ENCODE data around the gene ASPG. TPM values are rescaled to one million over a fixed set of nuclear protein-coding genes. Genes with fewer than 3 reads are reported as not detected.

The ASPG gene
- total RNA-seq, 4 donors from 2014 or later, result 0.33 to 0.75 (median 0.45) TPM; not detected in 1

GRCh38 chr14:104048758-104049507 lies 36.6 kb upstream of the ASPG start:
- Histone ChIP-seq H3K9me3 (no peaks in the 10 kb centered on the region), H3K4me1 (peaks cover 6 to 25% (median 13%) of the 10 kb centered on the region in 4 donors), H3K27ac (replicated peaks in 1 of 4) (peak overlapping the region; percentile 53 to 71 (median 64)), H3K4me3 (peak overlapping the region in 1 of 4 donors; percentile 15), H3K27me3 (peaks cover 0 to 1% (median 0%) of the 10 kb centered on the region in 4 donors), H3K36me3 (no peaks in the 10 kb centered on the region)
- DNase-seq (ENCODE audit: extremely low spot score), result peak; percentile 86
- peak; percentile 22 to 78 for TF ChIP-seq POLR2AphosphoS5 (IDR thresholded peaks at IDR 0.05)
- TF ChIP-seq, protein P1, sequence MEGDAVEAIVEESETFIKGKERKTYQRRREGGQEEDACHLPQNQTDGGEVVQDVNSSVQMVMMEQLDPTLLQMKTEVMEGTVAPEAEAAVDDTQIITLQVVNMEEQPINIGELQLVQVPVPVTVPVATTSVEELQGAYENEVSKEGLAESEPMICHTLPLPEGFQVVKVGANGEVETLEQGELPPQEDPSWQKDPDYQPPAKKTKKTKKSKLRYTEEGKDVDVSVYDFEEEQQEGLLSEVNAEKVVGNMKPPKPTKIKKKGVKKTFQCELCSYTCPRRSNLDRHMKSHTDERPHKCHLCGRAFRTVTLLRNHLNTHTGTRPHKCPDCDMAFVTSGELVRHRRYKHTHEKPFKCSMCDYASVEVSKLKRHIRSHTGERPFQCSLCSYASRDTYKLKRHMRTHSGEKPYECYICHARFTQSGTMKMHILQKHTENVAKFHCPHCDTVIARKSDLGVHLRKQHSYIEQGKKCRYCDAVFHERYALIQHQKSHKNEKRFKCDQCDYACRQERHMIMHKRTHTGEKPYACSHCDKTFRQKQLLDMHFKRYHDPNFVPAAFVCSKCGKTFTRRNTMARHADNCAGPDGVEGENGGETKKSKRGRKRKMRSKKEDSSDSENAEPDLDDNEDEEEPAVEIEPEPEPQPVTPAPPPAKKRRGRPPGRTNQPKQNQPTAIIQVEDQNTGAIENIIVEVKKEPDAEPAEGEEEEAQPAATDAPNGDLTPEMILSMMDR (IDR thresholded peaks at IDR 0.05), result no peak
- intact Hi-C loops (cut with DNase I), result no loop called here
- 84% methylated on average over 2 of the region's 2 CpGs for WGBS

- peak overlapping the region in 3 of 4 donors; percentile 28 to 71 (median 39) for H3K27ac ChIP-seq (replicated peaks in 1 of 4)
- H3K27me3 ChIP-seq, result no peaks in the 10 kb centered on the region
- TF ChIP-seq EP300 (IDR thresholded peaks at IDR 0.05) (no peak), POLR2AphosphoS5 (IDR thresholded peaks at IDR 0.05) (no peak), POLR2A (IDR thresholded peaks at IDR 0.05; ENCODE audit: low read depth) (no peak)
- TF ChIP-seq, protein P1 (IDR thresholded peaks at IDR 0.05), result no peak
- peak; percentile 83 for DNase-seq (ENCODE audit: extremely low spot score)
- 64% methylated on average over 7 of the region's 9 CpGs for WGBS
- H3K4me3 ChIP-seq, result peak overlapping the region in 2 of 4 donors; percentile 15
- H3K9me3 ChIP-seq, result no peaks in the 10 kb centered on the region
- H3K4me1 ChIP-seq, result peaks cover 6 to 25% (median 13%) of the 10 kb centered on the region in 4 donors
- no peaks in the 10 kb centered on the region for H3K36me3 ChIP-seq
- intact Hi-C loops (cut with DNase I), result no loop called here
Observed at GRCh38 chr14:104049576-104050240, 35.8 kb upstream of the ASPG start.

GRCh38 chr14:104051092-104051813 lies 34.2 kb upstream of the ASPG start:
- no peaks in the 10 kb centered on the region for H3K27me3 ChIP-seq
- no peak for TF ChIP-seq POLR2AphosphoS5 (IDR thresholded peaks at IDR 0.05)
- TF ChIP-seq EP300 (IDR thresholded peaks at IDR 0.05), result no peak
- H3K4me1 ChIP-seq, result peaks cover 6 to 25% (median 13%) of the 10 kb centered on the region in 4 donors
- WGBS, result 85% methylated on average over 5 of the region's 5 CpGs
- H3K36me3 ChIP-seq, result no peaks in the 10 kb centered on the region
- no peaks in the 10 kb centered on the region for H3K9me3 ChIP-seq
- no peak overlapping the region for H3K4me3 ChIP-seq
- DNase-seq (ENCODE audit: extremely low spot score), result peak; percentile 17
- H3K27ac ChIP-seq (replicated peaks in 1 of 4), result no peak overlapping the region
- intact Hi-C loops (cut with DNase I), result no loop called here

- DNase-seq (ENCODE audit: extremely low spot score), result peak; percentile 68
- no peaks in the 10 kb centered on the region for H3K9me3 ChIP-seq
- no peak overlapping the region for H3K4me3 ChIP-seq
- no peak overlapping the region for H3K27ac ChIP-seq (replicated peaks in 1 of 4)
- H3K4me1 ChIP-seq, result peaks cover 0 to 8% (median 5%) of the 10 kb centered on the region in 4 donors
- TF ChIP-seq EP300 (IDR thresholded peaks at IDR 0.05), result no peak
- no peak for TF ChIP-seq POLR2AphosphoS5 (IDR thresholded peaks at IDR 0.05)
- TF ChIP-seq, protein P1 (IDR thresholded peaks at IDR 0.05), result no peak
- no peak for TF ChIP-seq POLR2A (IDR thresholded peaks at IDR 0.05; ENCODE audit: low read depth)
- intact Hi-C loops (cut with DNase I), result no loop called here
- WGBS, result 86% methylated on average over 16 of the region's 16 CpGs
- H3K36me3 ChIP-seq, result no peaks in the 10 kb centered on the region
- H3K27me3 ChIP-seq, result no peaks in the 10 kb centered on the region
Observed at GRCh38 chr14:104054222-104054905, 31.1 kb upstream of the ASPG start.
